Astrocyte of the cerebellum (primary cell): ENCODE results near the gene LIFR.

Source experiments
- DNase-seq: peaks from one replicate; pipeline ENCODE4 v3.0.0-alpha.2; 2011; ENCODE audit warnings: low read depth
- H3K4me3 ChIP-seq: 2 replicates; pipeline ENCODE4 v1.5.1; 2011; ENCODE audit warnings: mild to moderate bottlenecking, low read depth, low read length, moderate library complexity
- in situ Hi-C: cut with HindIII; loops from 2 replicates; pipeline ENCODE4 v1.10.0; 2017; ENCODE audit warnings: low sequenced_read_pairs
- TF ChIP-seq, protein P1 (sequence below): IDR thresholded peaks from 2 replicates; pipeline ENCODE4 v1.5.1; 2012; ENCODE audit warnings: low read length, low read depth, moderate library complexity, mild to moderate bottlenecking; ENCODE audit errors: missing control alignments

LIFR gene

DNA sequence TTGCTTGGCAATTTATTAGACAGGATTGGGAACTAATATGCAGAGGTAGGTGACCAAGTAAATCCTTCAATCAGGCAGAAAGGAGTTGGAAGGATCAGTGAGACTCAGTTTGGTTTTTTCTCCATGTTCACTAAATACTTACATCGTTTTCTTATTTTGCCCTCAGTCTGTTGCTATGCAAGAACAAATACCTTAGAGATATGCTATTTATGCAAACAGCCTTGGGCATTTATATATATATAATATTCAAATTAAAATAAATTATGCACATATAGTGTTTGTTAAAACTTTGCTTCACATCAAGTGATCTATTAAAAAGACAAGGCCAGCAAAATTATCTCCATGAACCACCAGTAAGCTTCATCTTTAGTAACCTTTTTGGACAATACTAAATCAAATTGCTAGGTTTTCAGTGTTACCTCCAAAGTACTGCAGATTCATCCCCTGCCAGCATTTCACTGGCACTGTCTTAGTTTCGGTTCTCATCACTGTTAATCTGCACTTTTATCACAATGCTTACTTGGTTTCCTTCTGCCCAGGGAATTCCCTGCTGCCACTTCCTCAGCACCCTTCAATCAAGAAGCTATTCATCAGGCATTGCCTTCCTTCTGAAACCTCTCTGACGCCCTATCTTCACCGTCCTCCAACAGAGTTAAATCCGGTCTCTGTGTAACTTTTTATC is 26.0 kb upstream of the LIFR start:
- TF ChIP-seq, protein P1, sequence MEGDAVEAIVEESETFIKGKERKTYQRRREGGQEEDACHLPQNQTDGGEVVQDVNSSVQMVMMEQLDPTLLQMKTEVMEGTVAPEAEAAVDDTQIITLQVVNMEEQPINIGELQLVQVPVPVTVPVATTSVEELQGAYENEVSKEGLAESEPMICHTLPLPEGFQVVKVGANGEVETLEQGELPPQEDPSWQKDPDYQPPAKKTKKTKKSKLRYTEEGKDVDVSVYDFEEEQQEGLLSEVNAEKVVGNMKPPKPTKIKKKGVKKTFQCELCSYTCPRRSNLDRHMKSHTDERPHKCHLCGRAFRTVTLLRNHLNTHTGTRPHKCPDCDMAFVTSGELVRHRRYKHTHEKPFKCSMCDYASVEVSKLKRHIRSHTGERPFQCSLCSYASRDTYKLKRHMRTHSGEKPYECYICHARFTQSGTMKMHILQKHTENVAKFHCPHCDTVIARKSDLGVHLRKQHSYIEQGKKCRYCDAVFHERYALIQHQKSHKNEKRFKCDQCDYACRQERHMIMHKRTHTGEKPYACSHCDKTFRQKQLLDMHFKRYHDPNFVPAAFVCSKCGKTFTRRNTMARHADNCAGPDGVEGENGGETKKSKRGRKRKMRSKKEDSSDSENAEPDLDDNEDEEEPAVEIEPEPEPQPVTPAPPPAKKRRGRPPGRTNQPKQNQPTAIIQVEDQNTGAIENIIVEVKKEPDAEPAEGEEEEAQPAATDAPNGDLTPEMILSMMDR = no peak
- in situ Hi-C loops = no loop called here
- H3K4me3 ChIP-seq = no peak overlapping the region
- DNase-seq = no peak

DNA sequence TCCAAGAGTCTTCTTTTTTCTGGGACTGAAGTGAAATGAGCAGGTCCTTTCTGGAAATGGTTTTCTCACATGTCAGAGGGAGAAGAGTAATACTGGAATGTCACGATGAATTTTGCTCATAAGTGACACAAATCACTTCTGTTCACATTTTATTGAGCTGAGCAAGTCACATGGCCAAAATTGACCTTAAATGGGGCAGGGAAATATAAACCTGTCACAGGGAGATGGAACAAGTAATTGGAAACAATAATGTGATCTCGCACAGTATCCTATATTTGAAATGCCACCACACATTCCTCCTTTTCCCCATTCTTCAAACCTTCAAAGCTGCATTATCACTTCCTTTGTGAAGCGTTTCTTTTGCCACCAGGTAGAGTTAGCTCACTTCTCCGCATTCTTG is 25.2 kb upstream of the LIFR start:
- DNase-seq = no peak
- in situ Hi-C loops = no loop called here
- TF ChIP-seq, protein P1 = no peak
- no peak overlapping the region for H3K4me3 ChIP-seq

DNA sequence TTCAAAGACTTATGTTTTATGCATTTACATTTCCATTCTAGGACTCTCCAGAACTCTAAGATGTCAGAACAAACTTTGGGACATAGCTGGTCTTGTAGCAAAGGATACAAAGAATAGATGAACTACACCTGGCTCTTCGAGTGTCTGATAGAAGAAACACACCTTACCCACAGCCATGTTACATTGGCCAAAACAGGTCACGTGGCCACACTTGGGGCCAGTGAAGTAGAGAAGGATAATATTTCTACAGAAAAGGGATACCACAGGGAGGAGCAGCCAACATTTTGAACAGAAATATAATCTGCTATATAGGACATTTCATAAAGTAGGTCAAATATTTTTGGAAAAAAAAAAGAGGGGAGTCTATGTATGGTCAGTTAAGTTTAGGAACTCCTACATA is 22.7 kb upstream of the LIFR start:
- in situ Hi-C loops = no loop called here
- TF ChIP-seq, protein P1 = no peak
- H3K4me3 ChIP-seq = no peak overlapping the region
- DNase-seq = no peak

DNA sequence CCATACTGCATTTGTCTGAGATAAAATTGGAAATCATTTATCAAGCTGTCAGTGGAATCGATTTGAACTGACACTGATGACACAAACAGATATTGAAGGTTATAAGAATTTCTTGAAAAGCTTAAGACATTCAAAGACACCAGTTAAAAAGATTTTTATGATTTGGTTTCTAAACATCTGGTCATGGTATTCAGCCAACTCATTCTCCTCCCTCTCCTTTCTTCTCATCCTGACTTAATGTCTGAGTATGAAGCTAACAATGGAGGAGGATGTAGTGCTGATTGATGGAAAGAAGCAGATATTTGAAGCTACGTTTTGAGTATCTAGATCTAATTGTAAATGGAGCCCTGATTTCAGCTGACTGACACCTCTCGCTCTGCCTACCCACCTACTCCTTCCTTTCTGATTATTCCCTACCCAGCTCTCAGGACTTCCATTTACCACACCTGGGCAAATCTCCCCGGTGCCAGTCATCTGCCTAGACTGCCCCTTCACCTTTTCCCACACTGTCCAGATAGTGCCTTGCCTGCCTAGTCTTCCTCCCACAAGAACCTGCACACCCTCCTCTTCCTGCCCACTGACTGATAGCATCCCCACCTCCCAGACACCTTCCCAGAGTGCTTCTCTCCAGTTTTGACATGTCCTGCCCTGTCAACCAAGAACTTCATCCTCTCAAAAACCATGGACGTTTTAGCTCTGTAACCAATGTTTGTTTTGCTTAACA is 20.7 kb upstream of the LIFR start:
- H3K4me3 ChIP-seq = no peak overlapping the region
- TF ChIP-seq, protein P1 = no peak
- no peak for DNase-seq
- in situ Hi-C loops = no loop called here

- in situ Hi-C loops = no loop called here
- H3K4me3 ChIP-seq = no peak overlapping the region
- no peak for DNase-seq
- TF ChIP-seq, protein P1 = no peak
Observed at GRCh38 chr5:38576442-38576841, 20.0 kb upstream of the LIFR start.

DNA sequence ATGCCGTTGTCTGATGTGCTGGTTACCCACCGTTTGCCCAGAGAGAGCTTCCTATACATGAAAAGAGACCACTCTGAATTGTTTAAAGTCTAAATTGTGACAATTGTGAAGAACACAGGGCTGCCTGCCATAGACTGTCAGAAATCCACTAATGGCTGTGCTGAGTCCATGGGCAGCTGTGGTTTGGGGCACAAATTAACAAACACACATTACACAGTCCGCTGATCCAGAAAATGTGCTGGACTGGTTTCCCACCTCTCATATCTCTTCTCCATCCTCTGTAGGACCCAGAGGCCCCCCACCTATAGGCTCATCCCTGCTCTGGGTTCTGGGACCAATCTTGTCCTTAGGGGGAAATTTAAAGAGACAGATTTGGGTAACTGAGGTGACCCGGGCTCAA is 19.0 kb upstream of the LIFR start:
- no peak for DNase-seq
- TF ChIP-seq, protein P1 = no peak
- H3K4me3 ChIP-seq = no peak overlapping the region
- in situ Hi-C loops = no loop called here
